A549 (cell line): ENCODE measurements around the gene PPP3CB.

Source experiments
- CBX8 ChIP-seq: fragments of 200-600 bp; sonication (generic); IDR thresholded peaks from 2 replicates; pipeline ENCODE4 v1.6.1; 2016
- POLR2A ChIP-seq: IDR thresholded peaks from 2 replicates; pipeline ENCODE4 v1.6.1; 2012; ENCODE audit warnings: mild to moderate bottlenecking, low read length
- RAD21 ChIP-seq, 2 experiments: fragments of >200 bp in 1 of 2; sonication (Bioruptor Twin) in 1 of 2; formaldehyde crosslinking in 1 of 2; IDR thresholded peaks in 1 of 2; conservative IDR thresholded peaks in 1 of 2; 2 replicates in 1 of 2; 3 replicates in 1 of 2; pipeline ENCODE4 v1.6.1; 2012 to 2018; ENCODE audit warnings: inconsistent platforms in 1 of 2
- SMC3 ChIP-seq: fragments of >200 bp; sonication (Bioruptor Twin); formaldehyde crosslinking; IDR thresholded peaks from 3 replicates; pipeline ENCODE4 v1.6.1; 2018; ENCODE audit warnings: inconsistent platforms
- TF ChIP-seq, protein P1 (sequence below): IDR thresholded peaks from 2 replicates; pipeline ENCODE4 v1.6.1; 2012; ENCODE audit warnings: low read depth, borderline replicate concordance
- TF ChIP-seq, protein P2 (sequence below): fragments of >200 bp; sonication (Bioruptor Twin); formaldehyde crosslinking; IDR thresholded peaks from 3 replicates; pipeline ENCODE4 v1.5.1; 2016
- TF ChIP-seq, protein P3 (sequence below): fragments of 450-650 bp; IDR thresholded peaks from 2 replicates; pipeline ENCODE4 v1.6.1; 2014; ENCODE audit warnings: antibody characterized with exemption

DNA sequence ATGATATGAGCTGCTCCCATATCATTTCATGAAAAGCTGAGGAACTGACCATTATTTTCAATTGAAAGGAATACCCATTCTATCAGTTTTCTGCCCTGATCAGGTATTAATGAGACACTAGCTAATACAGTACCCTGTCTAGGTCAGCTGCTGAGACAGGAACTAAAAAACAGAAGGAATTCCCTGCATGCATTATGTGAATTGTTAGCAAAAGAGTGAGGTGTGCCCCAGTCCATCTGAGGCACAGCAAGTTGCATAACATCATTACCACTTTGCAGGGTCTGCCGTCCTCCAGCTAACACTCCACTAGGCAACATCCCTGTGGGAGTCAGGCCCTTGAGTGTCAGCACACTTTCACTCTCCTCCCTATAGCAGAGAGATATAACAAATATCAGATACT is 51.4 kb downstream of the PPP3CB start:
- TF ChIP-seq, protein P1, sequence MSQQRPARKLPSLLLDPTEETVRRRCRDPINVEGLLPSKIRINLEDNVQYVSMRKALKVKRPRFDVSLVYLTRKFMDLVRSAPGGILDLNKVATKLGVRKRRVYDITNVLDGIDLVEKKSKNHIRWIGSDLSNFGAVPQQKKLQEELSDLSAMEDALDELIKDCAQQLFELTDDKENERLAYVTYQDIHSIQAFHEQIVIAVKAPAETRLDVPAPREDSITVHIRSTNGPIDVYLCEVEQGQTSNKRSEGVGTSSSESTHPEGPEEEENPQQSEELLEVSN: no peak
- TF ChIP-seq SMC3: no peak
- TF ChIP-seq RAD21 (conservative IDR thresholded peaks at IDR 0.05 in 1 of 2, IDR thresholded peaks at IDR 0.05 in 1 of 2): no peak
- no peak for TF ChIP-seq POLR2A
- TF ChIP-seq, protein P2, sequence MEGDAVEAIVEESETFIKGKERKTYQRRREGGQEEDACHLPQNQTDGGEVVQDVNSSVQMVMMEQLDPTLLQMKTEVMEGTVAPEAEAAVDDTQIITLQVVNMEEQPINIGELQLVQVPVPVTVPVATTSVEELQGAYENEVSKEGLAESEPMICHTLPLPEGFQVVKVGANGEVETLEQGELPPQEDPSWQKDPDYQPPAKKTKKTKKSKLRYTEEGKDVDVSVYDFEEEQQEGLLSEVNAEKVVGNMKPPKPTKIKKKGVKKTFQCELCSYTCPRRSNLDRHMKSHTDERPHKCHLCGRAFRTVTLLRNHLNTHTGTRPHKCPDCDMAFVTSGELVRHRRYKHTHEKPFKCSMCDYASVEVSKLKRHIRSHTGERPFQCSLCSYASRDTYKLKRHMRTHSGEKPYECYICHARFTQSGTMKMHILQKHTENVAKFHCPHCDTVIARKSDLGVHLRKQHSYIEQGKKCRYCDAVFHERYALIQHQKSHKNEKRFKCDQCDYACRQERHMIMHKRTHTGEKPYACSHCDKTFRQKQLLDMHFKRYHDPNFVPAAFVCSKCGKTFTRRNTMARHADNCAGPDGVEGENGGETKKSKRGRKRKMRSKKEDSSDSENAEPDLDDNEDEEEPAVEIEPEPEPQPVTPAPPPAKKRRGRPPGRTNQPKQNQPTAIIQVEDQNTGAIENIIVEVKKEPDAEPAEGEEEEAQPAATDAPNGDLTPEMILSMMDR: no peak
- TF ChIP-seq, protein P3, sequence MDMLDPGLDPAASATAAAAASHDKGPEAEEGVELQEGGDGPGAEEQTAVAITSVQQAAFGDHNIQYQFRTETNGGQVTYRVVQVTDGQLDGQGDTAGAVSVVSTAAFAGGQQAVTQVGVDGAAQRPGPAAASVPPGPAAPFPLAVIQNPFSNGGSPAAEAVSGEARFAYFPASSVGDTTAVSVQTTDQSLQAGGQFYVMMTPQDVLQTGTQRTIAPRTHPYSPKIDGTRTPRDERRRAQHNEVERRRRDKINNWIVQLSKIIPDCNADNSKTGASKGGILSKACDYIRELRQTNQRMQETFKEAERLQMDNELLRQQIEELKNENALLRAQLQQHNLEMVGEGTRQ: no peak
- no peak for TF ChIP-seq CBX8
